PFSK-1 (cell line): ENCODE measurements around the gene ITPR3.

Experiments used
- FOXP2 ChIP-seq: optimal IDR thresholded peaks from 2 replicates; pipeline ENCODE3; 2011; ENCODE audit warnings: borderline replicate concordance, control low read depth, inconsistent platforms; ENCODE audit not compliant: insufficient read depth; ENCODE audit errors: extremely low read length, extremely low read depth
- POLR2AphosphoS5 ChIP-seq: IDR thresholded peaks from 2 replicates; pipeline ENCODE4 v1.6.1; 2012; ENCODE audit warnings: low read depth, mild to moderate bottlenecking, control low read depth, low read length, moderate library complexity
- SIN3A ChIP-seq: IDR thresholded peaks from 2 replicates; pipeline ENCODE4 v1.6.1; 2012; ENCODE audit warnings: mild to moderate bottlenecking, low read length, moderate library complexity, borderline replicate concordance; ENCODE audit not compliant: insufficient read depth
- TAF1 ChIP-seq: IDR thresholded peaks from 2 replicates; pipeline ENCODE4 v1.6.1; 2012; ENCODE audit warnings: low read length, control low read depth, borderline replicate concordance; ENCODE audit not compliant: insufficient read depth
- TF ChIP-seq, protein P1 (sequence below), 2 experiments: IDR thresholded peaks; 2 replicates each; pipeline versions ENCODE4 v1.6.1 to v1.8.0; 2011 to 2012; ENCODE audit warnings: low read depth in 2 of 2, low read length in 2 of 2, control low read depth in 1 of 2, inconsistent platforms in 1 of 2, mild to moderate bottlenecking in 1 of 2, moderate library complexity in 1 of 2; ENCODE audit not compliant: insufficient read depth in 1 of 2

The ITPR3 gene

GRCh38 chr6:33733709-33734007 is 112.5 kb downstream of the ITPR3 start:
- TF ChIP-seq FOXP2 (no peak), SIN3A (no peak), POLR2AphosphoS5 (no peak), TAF1 (no peak)
- TF ChIP-seq, protein P1, sequence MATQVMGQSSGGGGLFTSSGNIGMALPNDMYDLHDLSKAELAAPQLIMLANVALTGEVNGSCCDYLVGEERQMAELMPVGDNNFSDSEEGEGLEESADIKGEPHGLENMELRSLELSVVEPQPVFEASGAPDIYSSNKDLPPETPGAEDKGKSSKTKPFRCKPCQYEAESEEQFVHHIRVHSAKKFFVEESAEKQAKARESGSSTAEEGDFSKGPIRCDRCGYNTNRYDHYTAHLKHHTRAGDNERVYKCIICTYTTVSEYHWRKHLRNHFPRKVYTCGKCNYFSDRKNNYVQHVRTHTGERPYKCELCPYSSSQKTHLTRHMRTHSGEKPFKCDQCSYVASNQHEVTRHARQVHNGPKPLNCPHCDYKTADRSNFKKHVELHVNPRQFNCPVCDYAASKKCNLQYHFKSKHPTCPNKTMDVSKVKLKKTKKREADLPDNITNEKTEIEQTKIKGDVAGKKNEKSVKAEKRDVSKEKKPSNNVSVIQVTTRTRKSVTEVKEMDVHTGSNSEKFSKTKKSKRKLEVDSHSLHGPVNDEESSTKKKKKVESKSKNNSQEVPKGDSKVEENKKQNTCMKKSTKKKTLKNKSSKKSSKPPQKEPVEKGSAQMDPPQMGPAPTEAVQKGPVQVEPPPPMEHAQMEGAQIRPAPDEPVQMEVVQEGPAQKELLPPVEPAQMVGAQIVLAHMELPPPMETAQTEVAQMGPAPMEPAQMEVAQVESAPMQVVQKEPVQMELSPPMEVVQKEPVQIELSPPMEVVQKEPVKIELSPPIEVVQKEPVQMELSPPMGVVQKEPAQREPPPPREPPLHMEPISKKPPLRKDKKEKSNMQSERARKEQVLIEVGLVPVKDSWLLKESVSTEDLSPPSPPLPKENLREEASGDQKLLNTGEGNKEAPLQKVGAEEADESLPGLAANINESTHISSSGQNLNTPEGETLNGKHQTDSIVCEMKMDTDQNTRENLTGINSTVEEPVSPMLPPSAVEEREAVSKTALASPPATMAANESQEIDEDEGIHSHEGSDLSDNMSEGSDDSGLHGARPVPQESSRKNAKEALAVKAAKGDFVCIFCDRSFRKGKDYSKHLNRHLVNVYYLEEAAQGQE (IDR thresholded peaks at IDR 0.05; ENCODE audit: insufficient read depth in 1 of 2, low read depth in 2 of 2, low read length in 2 of 2): no peak

DNA sequence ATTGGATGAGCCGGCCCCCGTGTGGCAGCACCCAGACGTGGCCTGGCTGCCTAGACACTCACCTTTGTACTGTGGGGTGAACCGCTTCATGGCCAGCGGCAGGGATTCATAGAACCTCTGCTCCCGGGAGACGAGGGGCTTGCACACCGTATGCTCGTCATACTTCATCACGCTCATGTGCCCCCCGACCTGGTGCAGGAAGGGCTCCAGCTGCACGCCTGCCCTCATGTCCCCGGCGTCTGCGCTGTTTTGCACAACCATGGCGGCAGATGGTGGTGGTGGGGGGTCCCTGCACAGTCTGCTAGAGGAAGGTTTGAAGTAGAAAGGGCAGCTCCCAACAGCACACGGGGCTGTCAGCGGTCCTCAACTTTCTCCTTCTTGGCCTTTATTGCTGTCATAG is 114.1 kb downstream of the ITPR3 start:
- TF ChIP-seq TAF1: no peak
- TF ChIP-seq, protein P1 (IDR thresholded peaks at IDR 0.05; ENCODE audit: insufficient read depth in 1 of 2, low read depth in 2 of 2, low read length in 2 of 2): no peak
- TF ChIP-seq POLR2AphosphoS5: no peak
- no peak for TF ChIP-seq SIN3A
- TF ChIP-seq FOXP2: no peak

DNA sequence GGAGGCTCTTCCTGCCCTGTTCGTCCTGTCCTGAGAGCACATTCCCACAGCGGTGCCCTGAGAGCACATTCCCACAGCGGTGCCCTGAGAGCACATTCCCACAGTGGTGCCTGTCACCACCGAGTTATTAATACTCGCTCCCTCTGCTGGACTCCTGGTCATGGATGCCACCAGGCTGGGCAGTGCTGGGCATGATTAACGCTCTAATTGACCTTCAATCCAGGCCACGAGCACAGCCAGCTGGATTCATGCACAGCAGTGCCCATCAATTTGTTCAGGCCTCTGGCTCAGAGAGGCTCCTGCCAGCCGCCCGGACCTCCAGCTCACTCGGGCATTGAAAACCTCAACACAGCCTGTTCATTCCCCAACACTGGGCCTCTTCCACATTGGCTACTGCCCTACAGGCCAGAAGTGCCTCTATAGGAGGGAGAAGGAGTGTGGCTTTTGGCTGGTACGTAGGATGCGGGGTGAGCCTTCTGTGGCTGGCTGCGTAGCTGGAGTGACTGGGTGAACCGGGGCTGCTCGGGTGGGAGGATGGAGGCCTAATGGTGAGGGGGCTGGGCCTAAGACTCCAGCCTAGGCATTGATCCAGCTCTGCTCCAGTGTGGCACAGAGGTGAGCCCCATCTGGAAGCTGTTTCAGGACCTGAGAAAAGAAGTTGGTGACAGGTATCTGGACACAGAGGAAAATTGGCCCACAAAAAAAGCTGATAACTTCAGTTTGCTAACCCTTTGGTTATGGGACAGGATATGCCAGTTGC is 116.3 kb downstream of the ITPR3 start:
- TF ChIP-seq FOXP2 (no peak), POLR2AphosphoS5 (no peak), SIN3A (no peak), TAF1 (no peak)
- TF ChIP-seq, protein P1 (IDR thresholded peaks at IDR 0.05; ENCODE audit: insufficient read depth in 1 of 2, low read depth in 2 of 2, low read length in 2 of 2): no peak

- TF ChIP-seq, protein P1 (IDR thresholded peaks at IDR 0.05; ENCODE audit: insufficient read depth in 1 of 2, low read depth in 2 of 2, low read length in 2 of 2): no peak
- TF ChIP-seq TAF1: no peak
- no peak for TF ChIP-seq FOXP2
- no peak for TF ChIP-seq SIN3A
- TF ChIP-seq POLR2AphosphoS5: no peak
Measured at GRCh38 chr6:33738153-33738552, 117.0 kb downstream of the ITPR3 start.
